HG02623 (cell line): ENCODE data around the gene THAP12.

ENCODE experiments used
- ATAC-seq: cut with Tn5 transposase; IDR thresholded peaks from one replicate; pipeline ENCODE4 v1.9.1; 2021; ENCODE audit warnings: moderate library complexity; ENCODE audit not compliant: unreplicated experiment

The THAP12 gene

DNA sequence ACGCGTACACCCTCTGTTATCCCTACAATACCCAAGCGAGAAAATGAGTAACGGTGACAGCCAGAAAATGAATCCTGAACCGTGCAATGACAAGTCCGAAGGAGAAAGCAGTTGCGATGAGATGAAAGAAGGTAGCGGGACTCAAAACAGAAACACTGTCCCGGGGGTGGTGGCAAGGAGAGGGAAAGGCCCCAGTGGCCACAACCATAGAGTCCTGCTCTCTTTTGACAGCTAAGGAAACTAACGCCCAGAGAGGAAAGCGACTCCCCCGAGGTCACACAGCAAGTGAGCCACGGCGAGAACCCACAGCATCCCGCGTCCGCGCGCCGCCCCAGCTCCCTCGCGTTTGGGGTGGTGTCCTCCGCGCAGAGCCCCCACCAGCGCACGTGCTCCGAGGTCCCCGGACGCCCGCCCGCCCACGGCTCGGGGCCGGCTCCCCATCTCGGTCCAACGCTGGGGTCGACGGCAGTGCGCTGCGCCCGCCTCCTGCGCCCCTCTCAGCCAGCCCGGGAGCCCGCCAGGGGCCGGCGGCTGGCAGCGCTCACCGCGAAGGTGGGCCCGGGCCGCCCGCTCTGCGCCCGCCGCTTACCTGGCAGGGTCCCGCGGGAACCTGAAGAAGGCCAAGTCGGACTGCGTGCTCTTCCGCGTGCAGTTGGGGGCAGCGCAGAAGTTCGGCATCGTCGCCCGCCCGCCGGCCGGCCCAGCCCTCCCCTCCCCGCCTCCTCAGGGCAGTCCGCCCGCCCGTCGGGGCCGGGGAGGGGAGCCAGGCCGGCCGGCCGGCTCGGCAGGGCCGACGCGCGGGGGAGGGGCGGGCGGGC, 564 bp downstream of the THAP12 start:
- ATAC-seq = peak; percentile 18

- ATAC-seq = no peak
Observed at GRCh38 chr11:76379807-76380158, 1.1 kb downstream of the THAP12 start.

DNA sequence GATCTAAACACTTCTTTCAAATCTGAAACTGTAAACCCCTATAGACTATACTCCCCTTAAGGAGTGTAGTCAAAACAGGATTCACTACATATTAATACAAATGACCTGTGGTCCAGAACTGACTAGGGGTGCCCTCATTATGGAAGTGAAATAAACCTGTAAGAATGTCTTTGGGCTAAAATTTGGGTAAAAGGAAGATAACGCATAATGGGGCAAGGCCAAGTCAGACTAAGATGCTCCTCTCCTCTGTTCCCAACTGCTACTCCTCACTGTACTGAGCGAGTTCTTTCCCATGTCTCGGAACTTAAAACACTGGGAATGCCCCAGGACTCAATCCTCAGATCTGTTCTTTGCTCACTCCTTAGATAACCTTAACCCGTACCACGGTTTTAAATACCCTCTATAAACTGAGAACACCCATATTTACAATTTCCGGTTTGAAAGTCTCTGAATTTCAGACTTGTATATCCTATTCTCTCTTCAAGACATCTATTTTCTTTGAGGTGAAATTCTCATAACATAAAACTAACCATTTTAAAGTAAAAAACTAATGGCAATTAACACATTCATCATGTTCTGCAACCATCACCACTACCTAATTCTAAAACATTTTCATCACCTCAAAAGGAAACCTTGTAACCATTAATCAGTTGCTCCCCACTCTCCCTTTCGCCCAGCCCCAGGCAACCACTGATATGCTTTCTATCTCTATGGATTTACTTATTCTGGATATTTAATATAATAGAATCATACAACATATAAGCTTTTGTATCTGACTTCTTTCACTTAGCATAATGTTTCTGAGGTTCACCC, 4.0 kb downstream of the THAP12 start:
- no peak for ATAC-seq

- ATAC-seq = peak; percentile 67
Observed at GRCh38 chr11:76371170-76371569, 9.8 kb downstream of the THAP12 start.

DNA sequence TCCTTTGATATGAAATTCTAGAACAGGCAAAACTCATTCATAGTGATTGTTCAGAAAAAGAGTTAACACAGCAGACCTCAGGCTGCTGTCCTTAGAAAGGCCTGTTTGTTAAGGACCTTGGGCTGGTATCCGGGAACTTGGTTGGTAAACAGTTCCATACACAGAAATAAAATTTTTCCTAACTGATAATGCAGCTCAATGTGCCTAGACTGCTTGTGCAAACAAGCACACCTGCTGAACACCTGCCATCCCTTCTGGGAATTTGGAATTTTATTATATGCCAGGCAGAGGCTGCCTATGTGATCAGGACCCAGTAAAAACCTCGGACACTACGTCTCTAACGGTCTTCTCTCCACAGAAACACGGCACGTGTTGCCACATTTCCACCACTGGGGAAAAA, 11.5 kb downstream of the THAP12 start:
- no peak for ATAC-seq

DNA sequence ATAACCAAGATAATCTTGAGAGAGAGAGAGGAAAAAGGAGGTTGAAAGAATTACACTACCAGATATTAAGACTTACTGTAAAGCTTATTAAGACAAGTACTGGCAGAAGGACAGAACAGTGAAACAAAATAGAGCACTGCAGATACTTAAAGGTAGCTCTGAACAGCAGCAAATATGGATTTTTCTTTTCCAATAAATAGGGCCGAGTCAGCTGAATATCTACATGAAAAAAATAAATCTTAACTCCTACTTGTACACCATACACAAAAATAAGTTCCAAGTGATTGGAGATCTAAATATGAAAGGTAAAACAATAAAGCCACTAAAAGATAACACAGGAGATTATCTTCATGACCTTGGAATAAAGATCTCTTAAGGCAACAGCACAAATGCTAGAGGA, 12.4 kb downstream of the THAP12 start:
- ATAC-seq = no peak

DNA sequence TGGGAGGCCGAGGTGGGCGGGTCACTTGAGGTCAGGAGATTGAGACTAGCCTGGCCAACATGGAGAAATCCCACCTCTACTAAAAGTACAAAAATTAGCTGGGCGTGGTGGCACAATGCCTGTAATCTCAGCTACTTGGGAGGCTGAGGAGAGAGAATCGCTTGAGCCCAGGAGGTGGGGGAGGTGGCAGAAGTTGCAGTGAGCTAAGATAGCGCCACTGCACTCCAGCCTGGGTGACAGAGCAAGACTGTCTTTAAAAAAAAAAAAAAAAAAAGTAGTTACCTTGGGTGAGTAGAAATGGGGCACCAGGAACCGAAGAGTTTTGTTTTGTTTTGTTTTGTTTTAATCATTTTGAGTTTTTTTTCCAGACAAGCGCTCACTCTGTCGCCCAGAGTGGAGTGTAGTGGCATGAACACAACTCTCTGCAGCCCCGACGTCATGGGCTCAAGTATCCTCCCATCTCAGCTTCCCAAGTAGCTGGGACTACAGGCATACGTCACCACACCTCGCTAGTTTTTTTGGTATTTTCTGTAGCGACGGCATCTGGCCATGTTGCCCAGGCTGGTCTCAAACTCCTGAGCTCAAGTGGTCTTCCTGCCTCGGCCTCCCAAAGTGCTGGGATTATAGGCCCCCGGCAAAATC, 15.8 kb downstream of the THAP12 start:
- no peak for ATAC-seq

DNA sequence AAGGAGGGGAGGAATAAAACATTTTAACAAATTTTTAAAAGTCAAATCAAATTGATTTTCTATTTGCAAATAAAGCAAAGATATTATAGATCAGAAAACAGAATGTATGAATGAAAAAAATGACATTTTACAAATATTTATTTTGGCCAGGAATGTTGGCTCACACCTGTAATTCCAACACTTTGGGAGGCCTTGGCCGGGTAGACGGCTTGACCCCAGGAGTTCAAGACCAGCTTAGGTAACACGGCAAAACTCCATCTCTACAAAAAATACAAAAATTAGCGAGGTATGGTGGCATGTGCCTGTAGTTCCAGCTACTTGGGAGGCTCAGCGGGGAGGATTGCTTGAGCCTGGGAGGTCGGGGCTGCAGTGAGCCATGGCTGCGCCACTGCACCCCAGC, 18.2 kb downstream of the THAP12 start:
- no peak for ATAC-seq

DNA sequence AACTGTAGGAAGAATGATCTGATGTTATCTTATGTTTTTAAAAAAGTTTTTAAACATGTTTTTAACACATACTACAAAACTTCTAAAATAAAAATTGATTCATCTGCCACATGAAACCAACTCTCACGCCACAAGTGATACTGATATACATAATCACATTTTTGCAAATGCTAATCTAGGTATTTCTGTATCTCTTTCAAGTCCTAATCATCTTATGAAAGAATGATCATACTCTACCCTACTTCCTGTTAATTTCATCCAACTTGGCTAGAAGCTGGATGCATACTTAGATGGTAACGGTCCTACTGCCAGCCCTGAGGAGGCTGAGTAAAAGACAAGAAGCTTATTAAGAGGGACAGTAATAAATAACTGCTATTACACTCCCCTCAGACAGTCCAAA, 19.2 kb downstream of the THAP12 start:
- ATAC-seq = no peak

- no peak for ATAC-seq
Observed at GRCh38 chr11:76361374-76361773, 19.6 kb downstream of the THAP12 start.

GRCh38 chr11:76355172-76355571, 25.8 kb downstream of the THAP12 start:
- ATAC-seq = no peak

DNA sequence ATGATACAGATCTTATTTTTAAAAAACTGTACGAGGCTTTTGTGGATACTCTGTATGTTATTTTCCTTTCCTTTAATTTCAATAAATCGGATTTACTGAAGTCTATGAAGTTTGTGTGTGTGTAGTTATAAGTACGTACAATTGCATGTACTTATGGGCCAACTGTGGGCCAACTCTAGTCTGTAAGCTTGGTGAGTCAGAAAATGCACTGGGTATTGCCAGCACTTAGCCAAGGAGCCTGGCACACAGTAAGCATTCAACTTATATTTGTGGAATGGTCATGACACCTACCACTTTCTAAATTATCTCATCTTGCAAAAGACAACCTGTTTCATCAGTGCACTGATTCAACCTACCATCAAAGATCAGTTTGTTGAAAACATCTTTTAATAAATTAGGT, 32.6 kb downstream of the THAP12 start:
- no peak for ATAC-seq

- ATAC-seq = no peak
Observed at GRCh38 chr11:76347466-76347865, 33.5 kb downstream of the THAP12 start.

- no peak for ATAC-seq
Observed at GRCh38 chr11:76339221-76339620, 41.7 kb downstream of the THAP12 start.

DNA sequence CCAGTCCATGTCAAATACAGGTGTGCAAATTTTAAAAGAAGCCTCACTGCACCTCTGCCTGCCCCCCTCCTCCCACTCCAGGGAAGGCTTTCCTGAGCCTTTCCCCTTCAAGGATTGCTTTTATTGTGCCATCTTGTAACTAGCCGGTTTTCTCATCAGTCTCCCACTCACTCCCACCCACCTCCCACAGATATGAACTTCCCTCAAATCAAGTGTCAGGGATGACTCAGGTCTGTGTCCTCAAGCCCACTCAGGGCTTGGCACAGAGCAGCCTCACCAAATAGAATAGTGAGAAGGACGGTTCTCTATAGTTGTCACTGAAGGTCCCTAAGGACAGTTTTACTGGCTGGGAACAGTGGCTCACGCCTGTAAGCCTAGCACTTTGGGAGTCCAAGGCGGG, 43.0 kb downstream of the THAP12 start:
- ATAC-seq = no peak

GRCh38 chr11:76337469-76337868, 43.5 kb downstream of the THAP12 start:
- no peak for ATAC-seq

- no peak for ATAC-seq
Observed at GRCh38 chr11:76336597-76336996, 44.3 kb downstream of the THAP12 start.

DNA sequence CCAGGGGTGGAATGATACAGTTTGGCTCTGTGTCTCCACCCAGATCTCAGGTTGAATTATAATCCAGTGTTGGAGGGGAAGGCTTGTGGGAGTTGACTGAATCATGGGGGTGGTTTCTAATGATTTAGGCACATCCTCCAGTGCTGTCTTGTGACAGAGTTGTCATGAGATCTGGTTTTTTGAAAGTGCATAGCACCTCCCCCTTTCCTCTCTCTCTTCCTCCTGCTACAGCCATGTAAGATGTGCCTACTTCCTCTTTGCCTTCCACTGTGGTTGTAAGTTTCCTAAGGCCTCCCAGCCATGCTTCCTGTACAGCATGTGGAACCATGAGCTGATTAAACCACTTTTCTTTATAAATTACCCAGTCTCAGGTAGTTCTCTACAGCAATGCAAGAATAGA, 45.1 kb downstream of the THAP12 start:
- ATAC-seq = no peak

- no peak for ATAC-seq
Observed at GRCh38 chr11:76334826-76335389, 46.0 kb downstream of the THAP12 start.

DNA sequence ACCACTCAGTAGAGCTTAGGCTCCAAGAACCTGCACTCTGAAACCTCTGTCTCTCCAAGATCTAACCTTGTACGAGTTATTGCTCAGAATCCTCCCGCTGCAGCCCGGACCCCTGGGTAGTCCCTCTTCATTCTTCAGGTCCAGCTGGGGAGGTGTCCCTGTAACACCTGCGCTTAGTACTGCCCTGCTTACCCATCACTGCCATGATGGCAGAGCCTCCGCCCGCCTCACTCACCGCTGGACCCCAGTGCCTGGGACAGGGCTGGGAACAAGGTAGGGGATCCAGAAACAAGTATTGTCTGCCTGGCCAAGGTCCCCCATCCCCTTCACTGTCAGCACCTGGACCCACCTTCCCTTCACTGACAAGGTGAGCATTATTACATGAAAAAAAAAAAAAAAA, 50.3 kb downstream of the THAP12 start:
- ATAC-seq = no peak

- ATAC-seq = no peak
Observed at GRCh38 chr11:76329983-76330382, 50.9 kb downstream of the THAP12 start.
